B cell (primary cell): Measurements from ENCODE around the gene GGNBP2. TPM values are rescaled to one million over a fixed set of nuclear protein-coding genes. Genes with fewer than 3 reads are reported as not detected.

Source experiments
- ATAC-seq: fragments of 200-7000 bp; cut with Tn5 transposase; one replicate; pipeline ENCODE4 v1.10.0; 2021; ENCODE audit warnings: low read depth, mild to moderate bottlenecking, moderate number of reproducible peaks, moderate library complexity
- CTCF ChIA-PET: fragments of 350-600 bp; sonication (Branson Sonifier 250); formaldehyde crosslinking; loops from one replicate; lab custom pipeline; 2021; ENCODE audit warnings: antibody characterized with exemption, inconsistent platforms; lab: Charles Lee
- POLR2A ChIA-PET: fragments of 350-600 bp; sonication (Branson Sonifier 250); formaldehyde crosslinking; loops from one replicate; lab custom pipeline; 2021; ENCODE audit warnings: antibody characterized with exemption; lab: Charles Lee
- DNase-seq: peaks from one replicate; pipeline ENCODE4 v3.0.0; 2013
- H2AFZ ChIP-seq: 2 replicates; pipeline ENCODE4 v1.6.1; 2012; ENCODE audit warnings: mild to moderate bottlenecking, low read depth, low read length; ENCODE audit not compliant: insufficient read depth, poor library complexity, severe bottlenecking
- H3K27ac ChIP-seq, 2 donors: 1 replicate in 1 of 2; 2 replicates in 1 of 2; pipeline ENCODE4 v1.5.1; 2012 to 2013; ENCODE audit warnings: low read length in 2 of 2, mild to moderate bottlenecking in 2 of 2, moderate library complexity in 1 of 2
- H3K27me3 ChIP-seq, 4 experiments: fragments of 200-600 bp in 1 of 4; sonication (generic) in 1 of 4; replicated peaks in 1 of 4; 1 replicate in 2 of 4; 2 replicates in 2 of 4; pipeline versions ENCODE4 v1.6.1 to v1.7.0; 2013 to 2016; ENCODE audit warnings: low read length in 3 of 4, mild to moderate bottlenecking in 2 of 4, mixed read lengths in 1 of 4, moderate library complexity in 1 of 4; ENCODE audit not compliant: insufficient read depth in 4 of 4, control insufficient read depth in 3 of 4; ENCODE audit errors: control extremely low read depth in 1 of 4
- H3K36me3 ChIP-seq, 2 experiments: replicated peaks in 1 of 2; 1 replicate in 1 of 2; 2 replicates in 1 of 2; pipeline versions ENCODE4 v1.6.1 to v1.7.1; 2013; ENCODE audit warnings: low read length in 1 of 2; ENCODE audit not compliant: insufficient read depth in 2 of 2, control insufficient read depth in 1 of 2; ENCODE audit errors: control extremely low read depth in 1 of 2, extremely low read depth in 1 of 2
- H3K4me1 ChIP-seq, 2 donors: fragments of 200-600 bp in 1 of 2; sonication (generic) in 1 of 2; 1 replicate in 1 of 2; 2 replicates in 1 of 2; pipeline versions ENCODE4 v1.5.1 to v1.6.1; 2013 to 2017; ENCODE audit warnings: low read length in 2 of 2; ENCODE audit not compliant: control insufficient read depth in 2 of 2, insufficient read depth in 2 of 2
- H3K4me2 ChIP-seq: replicated peaks from 2 replicates; pipeline ENCODE3; 2012; ENCODE audit warnings: mild to moderate bottlenecking, low read depth, low read length; ENCODE audit not compliant: poor library complexity, severe bottlenecking
- H3K4me3 ChIP-seq, 5 experiments: fragments of 200-600 bp in 1 of 5; sonication (generic) in 1 of 5; 1 replicate in 3 of 5; 2 replicates in 2 of 5; pipeline versions ENCODE4 v1.5.1 to v1.7.0; 2011 to 2016; ENCODE audit warnings: low read length in 4 of 5, mild to moderate bottlenecking in 4 of 5, low read depth in 2 of 5, control low read depth in 1 of 5, moderate library complexity in 1 of 5; ENCODE audit not compliant: insufficient read depth in 1 of 5; ENCODE audit errors: control extremely low read depth in 1 of 5, extremely low read depth in 1 of 5
- H3K79me2 ChIP-seq: fragments of 200-600 bp; sonication (generic); one replicate; pipeline ENCODE4 v1.6.0; 2016; ENCODE audit warnings: low read length; ENCODE audit not compliant: control insufficient read depth, insufficient read depth
- H3K9ac ChIP-seq: fragments of 200-600 bp; sonication (generic); 2 replicates; pipeline ENCODE4 v1.6.1; 2017; ENCODE audit warnings: mild to moderate bottlenecking, low read length, moderate library complexity
- H3K9me3 ChIP-seq, 3 donors: one replicate each; pipeline versions ENCODE4 v1.6.1 to v1.7.1; 2013; ENCODE audit warnings: low read length in 2 of 3; ENCODE audit not compliant: control insufficient read depth in 2 of 3, insufficient read depth in 1 of 3; ENCODE audit errors: control extremely low read depth in 1 of 3
- H4K20me1 ChIP-seq: 2 replicates; pipeline ENCODE4 v1.6.0; 2012; ENCODE audit warnings: mild to moderate bottlenecking, low read length; ENCODE audit not compliant: insufficient read depth, control insufficient read depth, poor library complexity, severe bottlenecking
- H3K27ac Mint-ChIP-seq: one replicate; pipeline ENCODE4 v1.8.0; 2021; ENCODE audit warnings: mixed read lengths
- H3K27me3 Mint-ChIP-seq: one replicate; pipeline ENCODE4 v1.8.0; 2021; ENCODE audit warnings: mixed read lengths
- H3K4me1 Mint-ChIP-seq: one replicate; pipeline ENCODE4 v1.8.0; 2021; ENCODE audit warnings: mixed read lengths
- H3K4me3 Mint-ChIP-seq: one replicate; pipeline ENCODE4 v1.8.0; 2021; ENCODE audit warnings: mixed read lengths
- H3K9me3 Mint-ChIP-seq: one replicate; pipeline ENCODE4 v1.8.0; 2022; ENCODE audit warnings: mixed read lengths; ENCODE audit not compliant: insufficient read depth
- CTCF ChIP-seq: fragments of 200-600 bp; IDR thresholded peaks from one replicate; pipeline ENCODE4 v1.8.0; 2022; ENCODE audit warnings: antibody characterized with exemption, mild to moderate bottlenecking
- EZH2 ChIP-seq: IDR thresholded peaks from 2 replicates; pipeline ENCODE4 v1.6.1; 2012; ENCODE audit warnings: borderline replicate concordance, low read depth, mild to moderate bottlenecking, moderate library complexity, low read length; ENCODE audit not compliant: insufficient read depth, poor library complexity, severe bottlenecking
- WGBS: methylation state at CpG from one replicate; pipeline ENCODE4 v1.1.5; 2013; ENCODE audit warnings: missing lambda C conversion rate; ENCODE audit not compliant: insufficient coverage; 5-methylcytosine and 5-hydroxymethylcytosine counted together
- intact Hi-C: fragments of 100-400 bp; cut with micrococcal nuclease; formaldehyde crosslinking; loops from one replicate; pipeline ENCODE4 v1.10.0; 2022
- polyA plus RNA-seq: library from polyadenylated mRNA; depleted of rRNA; stranded (reverse); fragments of >200 nt; gene quantifications from 2 replicates; pipeline ENCODE4 v1.2.3, GENCODE V29; 2012
- total RNA-seq, 2 donors: library from RNA; stranded (reverse); fragments of 120-200 nt in 1 of 2; gene quantifications; 1 replicate in 1 of 2; 2 replicates in 1 of 2; pipeline versions ENCODE4 v1.2.3 to v1.2.4, GENCODE V29; 2013 to 2022

The GGNBP2 gene
- total and polyA plus RNA-seq, 2 donors (not counting 1 experiment from before 2014, with no cell fraction given), result 107 to 137 TPM

DNA sequence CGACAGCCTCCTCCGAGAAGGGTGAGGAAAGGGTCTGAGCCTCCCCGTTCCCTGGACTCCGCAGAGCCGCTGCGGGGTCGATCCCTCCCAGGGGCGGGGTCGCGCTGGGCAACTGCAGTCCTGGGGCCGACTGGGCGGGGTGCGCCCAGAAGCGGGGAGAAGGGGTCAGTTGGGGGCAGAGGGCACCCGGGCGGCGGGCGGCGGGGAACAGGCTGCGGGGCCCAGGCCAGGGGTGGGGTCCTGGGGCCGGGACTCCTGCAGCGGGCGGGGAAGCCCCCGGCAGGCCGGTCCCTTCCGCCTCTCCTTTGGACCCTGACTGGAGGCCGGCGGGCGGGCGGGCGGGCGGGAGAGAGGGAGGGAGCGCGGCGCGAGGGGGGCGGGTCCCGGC is 352 bp downstream of the GGNBP2 start:
- H3K27ac Mint-ChIP-seq, result peak overlapping the region; percentile 98
- H3K9me3 Mint-ChIP-seq, result no peaks in the 10 kb centered on the region
- Histone ChIP-seq H3K27me3 (no peaks in the 10 kb centered on the region), H3K4me1 (peaks cover 36 to 45% of the 10 kb centered on the region in 2 donors), H3K27ac (peak overlapping the region; percentile 96 to 100), H3K4me3 (peak overlapping the region; percentile 36 to 94 (median 91)), H3K9me3 (no peaks in the 10 kb centered on the region), H2AFZ (peak overlapping the region; percentile 89), H3K4me2 (peak overlapping the region; percentile 93), H3K36me3 (peaks cover 0 to 6% of the 10 kb centered on the region in 2 experiments), H4K20me1 (peaks cover 47% of the 10 kb centered on the region), H3K79me2 (peaks cover 78% of the 10 kb centered on the region), H3K9ac (peak overlapping the region; percentile 100)
- WGBS, result under 1% methylated on average over 20 of the region's 38 CpGs
- intact Hi-C loops, result loop anchor here (1.0 to 10.0 kb wide), 7 partner anchors 46 to 1200 kb away; partner anchors contain the start of genes AATF, DHRS11, MRM1 and ZNHIT3
- DNase-seq, result no peak
- peak overlapping the region; percentile 96 for H3K4me3 Mint-ChIP-seq
- H3K27me3 Mint-ChIP-seq, result no peaks in the 10 kb centered on the region
- ChIA-PET POLR2A (interaction anchor here (0.6 to 3.5 kb wide), 8 partner anchors 10 to 59 kb away, joined by 3 to 57 read pairs (median 4); partner anchors contain the start of genes MRM1, MYO19, PIGW and ZNHIT3), CTCF (interaction anchor here (0.9 to 5.0 kb wide), 5 partner anchors 8 to 56 kb away, joined by 3 to 34 read pairs (median 5); partner anchors contain the start of genes MRM1, MYO19 and PIGW)
- TF ChIP-seq EZH2 (no peak), CTCF (no peak)
- peaks cover 41% of the 10 kb centered on the region for H3K4me1 Mint-ChIP-seq
- ATAC-seq, result no peak
